ENCODE data around the gene WASHC2A.
"Not testable (repeated sequence)": the region's sequence is repeated elsewhere in the genome, so short reads cannot be mapped to it uniquely, and the experiment has no call there.

Gene WASHC2A

GRCh38 chr10:50152792-50153272, 85.1 kb downstream of the WASHC2A start:
- DNase-seq = no peak

- DNase-seq = not testable (repeated sequence)
Measured at GRCh38 chr10:50157868-50158267, 90.1 kb downstream of the WASHC2A start.

- DNase-seq = not testable (repeated sequence)
Measured at GRCh38 chr10:50159856-50160255, 92.1 kb downstream of the WASHC2A start.

- DNase-seq = not testable (repeated sequence)
Measured at GRCh38 chr10:50165038-50165437, 97.3 kb downstream of the WASHC2A start.

GRCh38 chr10:50167833-50168232, 100.1 kb downstream of the WASHC2A start:
- DNase-seq = not testable (repeated sequence)

- DNase-seq = not testable (repeated sequence)
Measured at GRCh38 chr10:50169506-50169905, 101.8 kb downstream of the WASHC2A start.

- not testable (repeated sequence) for DNase-seq
Measured at GRCh38 chr10:50174788-50175525, 107.2 kb downstream of the WASHC2A start.

Measured in NCI-H1694 (cell line).